WTC11 (cell line): ENCODE results near the gene FHAD1. TPM values are rescaled to one million over a fixed set of nuclear protein-coding genes. Genes with fewer than 3 reads are reported as not detected.

Source experiments
- ATAC-seq: fragments of 200-7000 bp; cut with Tn5 transposase; 2 replicates; pipeline ENCODE4 v1.10.0; 2021; ENCODE audit warnings: mild to moderate bottlenecking, moderate library complexity
- CTCF ChIA-PET: fragments of 300-600 bp; sonication (Branson Sonifier 250); formaldehyde crosslinking; loops from one replicate; lab custom pipeline; 2021; ENCODE audit warnings: antibody characterized with exemption; lab: Charles Lee
- POLR2A ChIA-PET: fragments of 350-600 bp; sonication (Branson Sonifier 250); formaldehyde crosslinking; loops from one replicate; lab custom pipeline; 2021; ENCODE audit warnings: antibody characterized with exemption; lab: Charles Lee
- DNase-seq: peaks from one replicate; pipeline ENCODE4 v3.0.0; 2021; ENCODE audit warnings: low spot score
- H3K27ac Mint-ChIP-seq: 2 replicates; pipeline ENCODE4 v1.8.0; 2021; ENCODE audit warnings: mixed read lengths
- H3K27me3 Mint-ChIP-seq: 2 replicates; pipeline ENCODE4 v1.8.0; 2021; ENCODE audit warnings: low read depth, mild to moderate bottlenecking, moderate library complexity, mixed read lengths
- H3K36me3 Mint-ChIP-seq: 2 replicates; pipeline ENCODE4 v1.8.0; 2021; ENCODE audit warnings: mixed read lengths
- H3K4me1 Mint-ChIP-seq: 2 replicates; pipeline ENCODE4 v1.8.0; 2022; ENCODE audit warnings: mixed read lengths
- H3K4me3 Mint-ChIP-seq: 2 replicates; pipeline ENCODE4 v1.8.0; 2021; ENCODE audit warnings: mild to moderate bottlenecking, moderate library complexity, mixed read lengths
- H3K9me3 Mint-ChIP-seq: 2 replicates; pipeline ENCODE4 v1.8.0; 2021; ENCODE audit warnings: mixed read lengths
- ATF1 ChIP-seq: sonication (generic); formaldehyde crosslinking; IDR thresholded peaks from 2 replicates; pipeline ENCODE4 v1.8.1; 2023; ENCODE audit warnings: mild to moderate bottlenecking, moderate library complexity, missing genetic modification reagents
- ELF4 ChIP-seq: sonication (generic); formaldehyde crosslinking; IDR thresholded peaks from 2 replicates; pipeline ENCODE4 v1.8.1; 2022; ENCODE audit warnings: low read depth, mild to moderate bottlenecking, moderate library complexity, missing genetic modification reagents
- FOXJ3 ChIP-seq: sonication (generic); formaldehyde crosslinking; IDR thresholded peaks from 2 replicates; pipeline ENCODE4 v1.9.0; 2021; ENCODE audit warnings: missing genetic modification reagents, mild to moderate bottlenecking, borderline replicate concordance
- FOXP1 ChIP-seq: sonication (generic); formaldehyde crosslinking; IDR thresholded peaks from 2 replicates; pipeline ENCODE4 v1.8.0; 2022; ENCODE audit warnings: missing genetic modification reagents, mild to moderate bottlenecking, moderate library complexity, borderline replicate concordance
- JAZF1 ChIP-seq: fragments of 250-450 bp; sonication (Bioruptor Pico); IDR thresholded peaks from 2 replicates; pipeline ENCODE4 v1.9.0; 2021; ENCODE audit warnings: moderate library complexity, mild to moderate bottlenecking, inconsistent platforms
- NR2C2 ChIP-seq: sonication (generic); formaldehyde crosslinking; IDR thresholded peaks from 2 replicates; pipeline ENCODE4 v1.8.0; 2022; ENCODE audit warnings: mild to moderate bottlenecking, missing genetic modification reagents
- OVOL2 ChIP-seq: fragments of 250-450 bp; sonication (Bioruptor Pico); IDR thresholded peaks from 2 replicates; pipeline ENCODE4 v1.9.0; 2021; ENCODE audit warnings: mild to moderate bottlenecking, borderline replicate concordance
- RORB ChIP-seq: fragments of 250-450 bp; sonication (Bioruptor Pico); IDR thresholded peaks from 2 replicates; pipeline ENCODE4 v1.9.0; 2021; ENCODE audit warnings: mild to moderate bottlenecking
- SP1 ChIP-seq: sonication (generic); formaldehyde crosslinking; conservative IDR thresholded peaks from 2 replicates; pipeline ENCODE4 v1.8.1; 2022; ENCODE audit warnings: missing genetic modification reagents
- TCF7 ChIP-seq: sonication (generic); formaldehyde crosslinking; IDR thresholded peaks from 2 replicates; pipeline ENCODE4 v1.8.0; 2022; ENCODE audit warnings: mild to moderate bottlenecking, low read depth, missing genetic modification reagents, moderate library complexity
- ZNF121 ChIP-seq: sonication (generic); formaldehyde crosslinking; IDR thresholded peaks from 2 replicates; pipeline ENCODE4 v1.8.0; 2023; ENCODE audit warnings: missing genetic modification reagents
- ZNF219 ChIP-seq: sonication (generic); formaldehyde crosslinking; IDR thresholded peaks from 2 replicates; pipeline ENCODE4 v1.8.0; 2023; ENCODE audit warnings: missing genetic modification reagents, mild to moderate bottlenecking, borderline replicate concordance
- ZNF263 ChIP-seq: sonication (generic); formaldehyde crosslinking; IDR thresholded peaks from 2 replicates; pipeline ENCODE4 v1.8.1; 2022; ENCODE audit warnings: low read depth, mild to moderate bottlenecking, moderate library complexity, missing genetic modification reagents
- ZNF317 ChIP-seq: sonication (generic); formaldehyde crosslinking; IDR thresholded peaks from 2 replicates; pipeline ENCODE4 v1.8.1; 2023; ENCODE audit warnings: low read depth, mild to moderate bottlenecking, moderate library complexity, missing genetic modification reagents, borderline replicate concordance
- total RNA-seq: library from RNA; stranded (reverse); gene quantifications from 3 replicates; pipeline ENCODE4 v1.2.3, GENCODE V29; 2021
- TF ChIP-seq, protein P1 (sequence below): sonication (generic); formaldehyde crosslinking; IDR thresholded peaks from 2 replicates; pipeline ENCODE4 v1.8.0; 2022; ENCODE audit warnings: mild to moderate bottlenecking, missing genetic modification reagents
- TF ChIP-seq, protein P2 (sequence below): fragments of 250-450 bp; sonication (Bioruptor Pico); conservative IDR thresholded peaks from 2 replicates; pipeline ENCODE4 v1.9.0; 2021; ENCODE audit warnings: mild to moderate bottlenecking
- TF ChIP-seq, protein P3 (sequence below): fragments of 250-450 bp; sonication (Bioruptor Pico); IDR thresholded peaks from 2 replicates; pipeline ENCODE4 v1.9.0; 2021; ENCODE audit warnings: moderate library complexity, mild to moderate bottlenecking, inconsistent platforms, borderline replicate concordance
- TF ChIP-seq, protein P4 (sequence below): sonication (generic); formaldehyde crosslinking; IDR thresholded peaks from 2 replicates; pipeline ENCODE4 v1.8.1; 2022; ENCODE audit warnings: low read depth, missing genetic modification reagents, borderline replicate concordance
- TF ChIP-seq, protein P5 (sequence below): sonication (generic); formaldehyde crosslinking; conservative IDR thresholded peaks from 2 replicates; pipeline ENCODE4 v1.8.1; 2023; ENCODE audit warnings: mild to moderate bottlenecking, low read depth, missing genetic modification reagents, moderate library complexity
- TF ChIP-seq, protein P6 (sequence below): sonication (generic); formaldehyde crosslinking; IDR thresholded peaks from 2 replicates; pipeline ENCODE4 v1.8.1; 2023; ENCODE audit warnings: mild to moderate bottlenecking, missing genetic modification reagents
- TF ChIP-seq, protein P7 (sequence below): sonication (generic); formaldehyde crosslinking; IDR thresholded peaks from 2 replicates; pipeline ENCODE4 v1.8.1; 2023; ENCODE audit warnings: mild to moderate bottlenecking, missing genetic modification reagents, moderate library complexity

The FHAD1 gene
- total RNA-seq, 1 experiment from 2014 or later: 3.0 TPM

DNA sequence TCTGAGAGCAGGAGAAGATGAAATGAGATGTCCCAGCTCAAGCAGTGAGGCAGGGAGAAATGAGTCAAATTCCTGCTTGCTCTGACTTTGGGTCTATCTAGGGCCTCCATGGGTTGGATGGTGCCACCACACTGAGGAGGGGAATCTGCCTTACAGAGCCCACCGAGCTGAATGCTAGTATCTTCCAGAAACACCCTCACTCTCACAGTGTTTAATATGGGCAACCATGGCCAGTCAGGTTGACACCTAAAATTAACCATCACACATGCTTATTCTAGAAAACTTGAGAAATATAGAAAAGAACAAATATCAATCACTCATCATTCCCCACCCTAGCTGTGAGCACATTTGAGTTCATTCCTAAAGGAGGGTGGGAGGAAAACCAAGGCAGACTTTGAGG, 29.4 kb upstream of the FHAD1 start:
- CTCF ChIA-PET: no interaction called here
- no peak for DNase-seq
- H3K27me3 Mint-ChIP-seq: no peaks in the 10 kb centered on the region
- no peak for TF ChIP-seq ZNF263
- TF ChIP-seq RORB: no peak
- TF ChIP-seq FOXP1 (CRISPR knock-in tag): no peak
- no peak for TF ChIP-seq OVOL2 (CRISPR knock-in tag)
- no peak for TF ChIP-seq ZNF219 (CRISPR knock-in tag)
- TF ChIP-seq, protein P1, sequence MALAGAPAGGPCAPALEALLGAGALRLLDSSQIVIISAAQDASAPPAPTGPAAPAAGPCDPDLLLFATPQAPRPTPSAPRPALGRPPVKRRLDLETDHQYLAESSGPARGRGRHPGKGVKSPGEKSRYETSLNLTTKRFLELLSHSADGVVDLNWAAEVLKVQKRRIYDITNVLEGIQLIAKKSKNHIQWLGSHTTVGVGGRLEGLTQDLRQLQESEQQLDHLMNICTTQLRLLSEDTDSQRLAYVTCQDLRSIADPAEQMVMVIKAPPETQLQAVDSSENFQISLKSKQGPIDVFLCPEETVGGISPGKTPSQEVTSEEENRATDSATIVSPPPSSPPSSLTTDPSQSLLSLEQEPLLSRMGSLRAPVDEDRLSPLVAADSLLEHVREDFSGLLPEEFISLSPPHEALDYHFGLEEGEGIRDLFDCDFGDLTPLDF (CRISPR knock-in tag): no peak
- TF ChIP-seq ZNF317 (CRISPR knock-in tag): no peak
- no peak for TF ChIP-seq SP1 (CRISPR knock-in tag)
- TF ChIP-seq ELF4 (CRISPR knock-in tag): no peak
- TF ChIP-seq ATF1 (CRISPR knock-in tag): no peak
- TF ChIP-seq, protein P2, sequence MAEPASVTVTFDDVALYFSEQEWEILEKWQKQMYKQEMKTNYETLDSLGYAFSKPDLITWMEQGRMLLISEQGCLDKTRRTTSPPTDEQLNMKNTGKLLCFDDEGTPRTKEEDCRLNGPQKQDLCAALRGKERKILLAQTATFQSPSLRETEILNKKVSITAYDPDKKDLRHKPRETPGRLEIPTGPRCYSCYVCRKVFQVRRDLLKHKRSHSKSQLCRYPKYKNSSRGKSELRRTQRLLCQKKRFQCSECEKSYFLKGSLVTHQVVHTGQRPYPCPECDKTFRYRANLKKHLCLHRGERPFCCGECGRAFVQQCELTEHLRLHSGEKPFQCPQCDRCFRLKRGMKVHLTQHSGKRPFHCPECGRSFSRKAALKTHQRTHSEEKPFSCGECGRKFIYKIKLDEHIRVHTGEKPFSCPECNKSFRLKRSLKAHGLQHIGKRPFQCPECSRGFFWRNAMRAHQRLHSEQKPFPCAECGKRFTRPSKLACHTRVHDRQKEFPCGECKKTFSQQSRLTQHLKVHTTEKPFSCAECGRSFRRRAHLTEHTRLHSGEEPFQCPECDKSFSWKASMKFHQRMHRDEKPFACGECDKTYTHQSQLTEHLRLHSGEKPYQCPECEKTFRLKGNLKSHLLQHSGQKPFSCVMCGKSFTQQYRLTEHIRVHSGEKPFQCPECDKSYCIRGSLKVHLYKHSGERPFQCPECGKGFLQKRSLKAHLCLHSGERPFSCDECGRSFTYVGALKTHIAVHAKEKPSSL (CRISPR knock-in tag): no peak
- TF ChIP-seq TCF7 (CRISPR knock-in tag): no peak
- no peak for TF ChIP-seq FOXJ3 (CRISPR knock-in tag)
- TF ChIP-seq, protein P3, sequence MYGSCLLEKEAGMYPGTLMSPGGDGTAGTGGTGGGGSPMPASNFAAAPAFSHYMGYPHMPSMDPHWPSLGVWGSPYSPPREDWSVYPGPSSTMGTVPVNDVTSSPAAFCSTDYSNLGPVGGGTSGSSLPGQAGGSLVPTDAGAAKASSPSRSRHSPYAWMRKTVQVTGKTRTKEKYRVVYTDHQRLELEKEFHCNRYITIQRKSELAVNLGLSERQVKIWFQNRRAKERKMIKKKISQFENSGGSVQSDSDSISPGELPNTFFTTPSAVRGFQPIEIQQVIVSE (CRISPR knock-in tag): no peak
- TF ChIP-seq, protein P4, sequence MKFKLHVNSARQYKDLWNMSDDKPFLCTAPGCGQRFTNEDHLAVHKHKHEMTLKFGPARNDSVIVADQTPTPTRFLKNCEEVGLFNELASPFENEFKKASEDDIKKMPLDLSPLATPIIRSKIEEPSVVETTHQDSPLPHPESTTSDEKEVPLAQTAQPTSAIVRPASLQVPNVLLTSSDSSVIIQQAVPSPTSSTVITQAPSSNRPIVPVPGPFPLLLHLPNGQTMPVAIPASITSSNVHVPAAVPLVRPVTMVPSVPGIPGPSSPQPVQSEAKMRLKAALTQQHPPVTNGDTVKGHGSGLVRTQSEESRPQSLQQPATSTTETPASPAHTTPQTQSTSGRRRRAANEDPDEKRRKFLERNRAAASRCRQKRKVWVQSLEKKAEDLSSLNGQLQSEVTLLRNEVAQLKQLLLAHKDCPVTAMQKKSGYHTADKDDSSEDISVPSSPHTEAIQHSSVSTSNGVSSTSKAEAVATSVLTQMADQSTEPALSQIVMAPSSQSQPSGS: no peak
- TF ChIP-seq, all 79 proteins: peak for 0
- Mint-ChIP-seq H3K36me3 (peaks cover 38% of the 10 kb centered on the region), H3K4me1 (peaks cover 19% of the 10 kb centered on the region), H3K27ac (no peak overlapping the region), H3K9me3 (peaks cover 21% of the 10 kb centered on the region), H3K4me3 (no peak overlapping the region)
- POLR2A ChIA-PET: no interaction called here
- ATAC-seq: no peak

DNA sequence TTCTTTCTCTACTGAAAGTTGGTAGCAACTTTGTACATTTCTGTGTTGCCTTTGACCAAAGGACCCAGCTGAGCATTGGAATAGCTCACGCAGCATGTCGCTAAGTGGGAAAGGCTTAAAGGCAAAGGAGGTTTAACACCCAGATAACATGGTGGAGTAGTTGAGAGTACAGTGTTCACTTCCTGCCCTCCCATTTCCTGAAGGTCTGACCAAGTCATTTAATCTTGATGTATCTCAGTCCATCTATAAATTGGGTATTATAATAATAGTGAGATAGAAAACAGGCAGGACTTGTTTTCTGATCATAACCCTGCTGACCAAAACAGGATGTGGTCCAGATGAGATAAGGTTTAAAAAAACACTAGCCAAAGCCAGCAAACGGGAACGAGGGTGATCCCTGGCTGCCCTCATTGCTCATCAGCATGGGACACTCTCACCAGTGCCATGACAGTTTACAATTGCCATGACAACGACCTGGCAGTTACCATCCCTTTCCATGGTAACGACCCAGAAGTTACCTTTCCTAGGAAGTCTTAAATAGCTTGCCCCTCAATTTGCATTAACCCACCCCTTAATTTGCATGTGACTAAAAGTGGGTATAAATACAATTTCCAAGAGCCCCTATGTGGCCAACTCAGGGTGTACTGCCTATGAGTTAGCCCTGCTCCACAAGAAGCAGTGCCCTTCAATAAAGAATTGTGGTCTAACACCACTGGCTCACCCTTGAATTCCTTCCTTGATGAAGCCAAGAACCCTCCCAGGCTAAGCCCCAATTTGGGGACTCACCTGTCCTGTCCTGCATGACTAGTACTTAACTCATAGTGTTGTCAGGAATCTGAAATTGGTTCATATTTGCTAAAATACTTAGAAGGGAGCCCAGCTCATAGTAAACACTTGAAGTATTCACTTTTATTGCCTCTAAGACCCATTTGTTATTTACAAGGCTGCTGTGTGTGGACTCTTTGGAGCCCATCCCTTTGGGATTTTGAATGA, 28.4 kb upstream of the FHAD1 start:
- ATAC-seq (no peak), DNase-seq (no peak)
- H3K9me3 Mint-ChIP-seq: peaks cover 21% of the 10 kb centered on the region
- peaks cover 10% of the 10 kb centered on the region for H3K4me1 Mint-ChIP-seq
- H3K36me3 Mint-ChIP-seq: peaks cover 38% of the 10 kb centered on the region
- no peaks in the 10 kb centered on the region for H3K27me3 Mint-ChIP-seq
- no peak overlapping the region for H3K4me3 Mint-ChIP-seq
- CTCF ChIA-PET: no interaction called here
- POLR2A ChIA-PET: no interaction called here
- H3K27ac Mint-ChIP-seq: no peak overlapping the region
- TF ChIP-seq, protein P5, sequence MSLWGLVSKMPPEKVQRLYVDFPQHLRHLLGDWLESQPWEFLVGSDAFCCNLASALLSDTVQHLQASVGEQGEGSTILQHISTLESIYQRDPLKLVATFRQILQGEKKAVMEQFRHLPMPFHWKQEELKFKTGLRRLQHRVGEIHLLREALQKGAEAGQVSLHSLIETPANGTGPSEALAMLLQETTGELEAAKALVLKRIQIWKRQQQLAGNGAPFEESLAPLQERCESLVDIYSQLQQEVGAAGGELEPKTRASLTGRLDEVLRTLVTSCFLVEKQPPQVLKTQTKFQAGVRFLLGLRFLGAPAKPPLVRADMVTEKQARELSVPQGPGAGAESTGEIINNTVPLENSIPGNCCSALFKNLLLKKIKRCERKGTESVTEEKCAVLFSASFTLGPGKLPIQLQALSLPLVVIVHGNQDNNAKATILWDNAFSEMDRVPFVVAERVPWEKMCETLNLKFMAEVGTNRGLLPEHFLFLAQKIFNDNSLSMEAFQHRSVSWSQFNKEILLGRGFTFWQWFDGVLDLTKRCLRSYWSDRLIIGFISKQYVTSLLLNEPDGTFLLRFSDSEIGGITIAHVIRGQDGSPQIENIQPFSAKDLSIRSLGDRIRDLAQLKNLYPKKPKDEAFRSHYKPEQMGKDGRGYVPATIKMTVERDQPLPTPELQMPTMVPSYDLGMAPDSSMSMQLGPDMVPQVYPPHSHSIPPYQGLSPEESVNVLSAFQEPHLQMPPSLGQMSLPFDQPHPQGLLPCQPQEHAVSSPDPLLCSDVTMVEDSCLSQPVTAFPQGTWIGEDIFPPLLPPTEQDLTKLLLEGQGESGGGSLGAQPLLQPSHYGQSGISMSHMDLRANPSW (CRISPR knock-in tag): no peak
- TF ChIP-seq JAZF1 (CRISPR knock-in tag) (no peak), ZNF121 (CRISPR knock-in tag) (no peak), NR2C2 (CRISPR knock-in tag) (no peak)
- TF ChIP-seq, protein P6, sequence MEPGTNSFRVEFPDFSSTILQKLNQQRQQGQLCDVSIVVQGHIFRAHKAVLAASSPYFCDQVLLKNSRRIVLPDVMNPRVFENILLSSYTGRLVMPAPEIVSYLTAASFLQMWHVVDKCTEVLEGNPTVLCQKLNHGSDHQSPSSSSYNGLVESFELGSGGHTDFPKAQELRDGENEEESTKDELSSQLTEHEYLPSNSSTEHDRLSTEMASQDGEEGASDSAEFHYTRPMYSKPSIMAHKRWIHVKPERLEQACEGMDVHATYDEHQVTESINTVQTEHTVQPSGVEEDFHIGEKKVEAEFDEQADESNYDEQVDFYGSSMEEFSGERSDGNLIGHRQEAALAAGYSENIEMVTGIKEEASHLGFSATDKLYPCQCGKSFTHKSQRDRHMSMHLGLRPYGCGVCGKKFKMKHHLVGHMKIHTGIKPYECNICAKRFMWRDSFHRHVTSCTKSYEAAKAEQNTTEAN (CRISPR knock-in tag): no peak
- TF ChIP-seq, protein P7, sequence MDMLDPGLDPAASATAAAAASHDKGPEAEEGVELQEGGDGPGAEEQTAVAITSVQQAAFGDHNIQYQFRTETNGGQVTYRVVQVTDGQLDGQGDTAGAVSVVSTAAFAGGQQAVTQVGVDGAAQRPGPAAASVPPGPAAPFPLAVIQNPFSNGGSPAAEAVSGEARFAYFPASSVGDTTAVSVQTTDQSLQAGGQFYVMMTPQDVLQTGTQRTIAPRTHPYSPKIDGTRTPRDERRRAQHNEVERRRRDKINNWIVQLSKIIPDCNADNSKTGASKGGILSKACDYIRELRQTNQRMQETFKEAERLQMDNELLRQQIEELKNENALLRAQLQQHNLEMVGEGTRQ (CRISPR knock-in tag): no peak
